Esophagus mucosa (tissue), 1 donor: Measurements from ENCODE around the gene OR6K6. TPM values are rescaled to one million over a fixed set of nuclear protein-coding genes. Genes with fewer than 3 reads are reported as not detected.

Source experiments
- ATAC-seq: fragments of 200-7000 bp; cut with Tn5 transposase; one replicate; pipeline ENCODE4 v1.9.1; 2020
- total RNA-seq: library from RNA; stranded (reverse); gene quantifications from one replicate; pipeline ENCODE4 v1.2.4, GENCODE V29; 2023
- donor health status: DM: yes; HTN: yes; CAD: no.

OR6K6 gene
- total RNA-seq: not detected

- no peak for ATAC-seq
Observed at GRCh38 chr1:158754420-158754819, at the start of gene OR6K6. OR6K6 (plus strand) TSS chr1:158754720; CDS start chr1:158754888, 168 bp downstream.

GRCh38 chr1:158706096-158706495, 48.4 kb upstream of the OR6K6 start:
- ATAC-seq: no peak

GRCh38 chr1:158711098-158711497, 43.4 kb upstream of the OR6K6 start:
- no peak for ATAC-seq

- no peak for ATAC-seq
Observed at GRCh38 chr1:158714754-158715153, 39.8 kb upstream of the OR6K6 start.

- no peak for ATAC-seq
Observed at GRCh38 chr1:158716335-158716734, 38.2 kb upstream of the OR6K6 start.

GRCh38 chr1:158717344-158717743, 37.2 kb upstream of the OR6K6 start:
- no peak for ATAC-seq

GRCh38 chr1:158719664-158720063, 34.9 kb upstream of the OR6K6 start:
- ATAC-seq: no peak

- ATAC-seq: no peak
Observed at GRCh38 chr1:158720620-158721019, 33.9 kb upstream of the OR6K6 start, which contains the start of gene OR6K3. OR6K3 (minus strand) TSS chr1:158720720; CDS start chr1:158718115, 2,605 bp downstream.

GRCh38 chr1:158724442-158724841, 30.1 kb upstream of the OR6K6 start:
- no peak for ATAC-seq

- no peak for ATAC-seq
Observed at GRCh38 chr1:158728510-158729225, 25.9 kb upstream of the OR6K6 start.

GRCh38 chr1:158730453-158730852, 24.1 kb upstream of the OR6K6 start:
- no peak for ATAC-seq

GRCh38 chr1:158731707-158732106, 22.8 kb upstream of the OR6K6 start:
- ATAC-seq: no peak

GRCh38 chr1:158732524-158732923, 22.0 kb upstream of the OR6K6 start:
- ATAC-seq: no peak

- no peak for ATAC-seq
Observed at GRCh38 chr1:158735848-158736247, 18.7 kb upstream of the OR6K6 start.

- no peak for ATAC-seq
Observed at GRCh38 chr1:158752155-158752712, 2.3 kb upstream of the OR6K6 start.

GRCh38 chr1:158771950-158772866, 17.7 kb downstream of the OR6K6 start, which contains the start of gene OR6N1:
OR6N1 (minus strand) TSS chr1:158772195; CDS start chr1:158766682, 5,513 bp downstream.
- no peak for ATAC-seq

GRCh38 chr1:158781104-158781503, 26.6 kb downstream of the OR6K6 start, which contains the start of gene OR6N2:
OR6N2 (minus strand) TSS chr1:158781204; CDS start chr1:158777635, 3,569 bp downstream.
- no peak for ATAC-seq

- no peak for ATAC-seq
Observed at GRCh38 chr1:158793604-158794003, 39.1 kb downstream of the OR6K6 start.

GRCh38 chr1:158794247-158794646, 39.7 kb downstream of the OR6K6 start:
- no peak for ATAC-seq

- ATAC-seq: no peak
Observed at GRCh38 chr1:158798531-158798930, 44.0 kb downstream of the OR6K6 start.

- no peak for ATAC-seq
Observed at GRCh38 chr1:158799689-158800088, 45.2 kb downstream of the OR6K6 start.

- no peak for ATAC-seq
Observed at GRCh38 chr1:158800526-158800925, 46.0 kb downstream of the OR6K6 start.

- ATAC-seq: no peak
Observed at GRCh38 chr1:158801396-158801795, 46.9 kb downstream of the OR6K6 start.
